Endothelial cell of umbilical vein (primary cell): ENCODE data around the gene USP49. TPM values are rescaled to one million over a fixed set of nuclear protein-coding genes. Genes with fewer than 3 reads are reported as not detected.

Experiments used
- BruUV-seq: library from RNA; stranded (reverse); fragments of 400-500 nt; replicated peaks from 2 replicates; lab custom pipeline; 2021; lab: Mats Ljungman, UMichigan
- CTCF ChIA-PET: fragments of 300-600, 350-600 bp; sonication (Branson Sonifier 250); formaldehyde crosslinking; loops from one replicate; lab custom pipeline; 2021; ENCODE audit warnings: antibody characterized with exemption, inconsistent platforms; lab: Charles Lee
- POLR2A ChIA-PET: fragments of 300-600, 350-600 bp; sonication (Branson Sonifier 250); formaldehyde crosslinking; loops from one replicate; lab custom pipeline; 2021; ENCODE audit warnings: antibody characterized with exemption, inconsistent platforms; lab: Charles Lee
- DNase-seq: peaks from one replicate; pipeline ENCODE4 v3.0.0-alpha.2; 2011; ENCODE audit warnings: low read depth, low spot score
- FAIRE-seq: peaks from 2 replicates; lab custom pipeline; 2011; peaks lifted over from hg19 to GRCh38; lab: Jason Lieb, UNC
- H2AFZ ChIP-seq: 2 replicates; pipeline ENCODE4 v1.6.0; 2012; ENCODE audit warnings: low read depth, low read length, control low read depth, inconsistent platforms
- H3K27ac ChIP-seq: 2 replicates; pipeline ENCODE4 v1.5.1; 2011; ENCODE audit warnings: low read depth, mild to moderate bottlenecking, control low read depth, low read length, moderate library complexity; ENCODE audit not compliant: insufficient read depth
- H3K27me3 ChIP-seq, 2 experiments: 2 replicates each; pipeline versions ENCODE4 v1.6.0 to v1.6.1; 2011; ENCODE audit warnings: low read length in 2 of 2, mixed read lengths in 1 of 2; ENCODE audit not compliant: control insufficient read depth in 2 of 2, insufficient read depth in 2 of 2
- H3K36me3 ChIP-seq, 2 experiments: 2 replicates in 1 of 2; 3 replicates in 1 of 2; pipeline ENCODE4 v1.5.1; 2011; ENCODE audit warnings: low read length in 2 of 2, mild to moderate bottlenecking in 1 of 2, moderate library complexity in 1 of 2; ENCODE audit not compliant: control insufficient read depth in 2 of 2, insufficient read depth in 2 of 2; ENCODE audit errors: extremely low read depth in 1 of 2
- H3K4me1 ChIP-seq: 3 replicates; pipeline ENCODE4 v1.5.1; 2011; ENCODE audit warnings: mild to moderate bottlenecking, low read length; ENCODE audit not compliant: control insufficient read depth, insufficient read depth; ENCODE audit errors: extremely low read depth
- H3K4me2 ChIP-seq: 2 replicates; pipeline ENCODE4 v1.6.1; 2011; ENCODE audit warnings: low read length, control low read depth, mixed read lengths; ENCODE audit not compliant: insufficient read depth
- H3K4me3 ChIP-seq, 3 experiments: fragments of 200-600 bp in 1 of 3; sonication (generic), shearing (Covaris generic) in 1 of 3; replicated peaks in 1 of 3; 2 replicates each; pipeline ENCODE4 v1.5.1; 2011 to 2016; ENCODE audit warnings: control low read depth in 3 of 3, low read length in 3 of 3, mild to moderate bottlenecking in 2 of 3, inconsistent platforms in 1 of 3, low read depth in 1 of 3, moderate library complexity in 1 of 3; ENCODE audit not compliant: insufficient read depth in 1 of 3
- H3K79me2 ChIP-seq: 2 replicates; pipeline ENCODE4 v1.6.0; 2012; ENCODE audit warnings: low read length, inconsistent platforms; ENCODE audit not compliant: control insufficient read depth, insufficient read depth
- H3K9ac ChIP-seq: replicated peaks from 2 replicates; pipeline ENCODE3; 2011; ENCODE audit warnings: low read length, control low read depth; ENCODE audit not compliant: insufficient read depth; ENCODE audit errors: extremely low read depth
- H3K9me1 ChIP-seq: replicated peaks from 3 replicates; pipeline ENCODE4 v1.6.0; 2011; ENCODE audit warnings: mild to moderate bottlenecking, low read length; ENCODE audit not compliant: control insufficient read depth, insufficient read depth; ENCODE audit errors: extremely low read depth
- H3K9me3 ChIP-seq: replicated peaks from 2 replicates; pipeline ENCODE4 v1.5.1; 2012; ENCODE audit warnings: low read length, inconsistent platforms; ENCODE audit not compliant: control insufficient read depth, insufficient read depth
- H4K20me1 ChIP-seq: replicated peaks from 2 replicates; pipeline ENCODE3; 2011; ENCODE audit warnings: mild to moderate bottlenecking, low read length; ENCODE audit not compliant: control insufficient read depth, insufficient read depth; ENCODE audit errors: extremely low read depth
- CTCF ChIP-seq, 2 donors: IDR thresholded peaks; 1 replicate in 1 of 2; 2 replicates in 1 of 2; pipeline ENCODE4 v1.5.1; 2011; ENCODE audit warnings: low read length in 2 of 2, mild to moderate bottlenecking in 2 of 2, moderate library complexity in 2 of 2, control low read depth in 1 of 2, inconsistent platforms in 1 of 2, low read depth in 1 of 2; ENCODE audit not compliant: insufficient read depth in 1 of 2; ENCODE audit errors: extremely low read depth in 1 of 2
- EZH2 ChIP-seq: IDR thresholded peaks from 2 replicates; pipeline ENCODE4 v1.6.1; 2012; ENCODE audit warnings: borderline replicate concordance, low read depth, mild to moderate bottlenecking, moderate library complexity, low read length, inconsistent platforms; ENCODE audit not compliant: severe bottlenecking
- GATA2 ChIP-seq: IDR thresholded peaks from 2 replicates; pipeline ENCODE4 v1.7.0; 2011; ENCODE audit warnings: low read depth, mild to moderate bottlenecking, moderate library complexity, mixed read lengths, low read length; ENCODE audit not compliant: insufficient read length, insufficient read depth
- JUN ChIP-seq: IDR thresholded peaks from 2 replicates; pipeline ENCODE4 v1.6.1; 2011; ENCODE audit warnings: borderline replicate concordance, low read depth; ENCODE audit not compliant: insufficient read length, insufficient read depth
- MAX ChIP-seq: IDR thresholded peaks from 2 replicates; pipeline ENCODE4 v1.6.1; 2011; ENCODE audit not compliant: insufficient read depth, insufficient read length
- POLR2A ChIP-seq: IDR thresholded peaks from 2 replicates; pipeline ENCODE4 v1.6.1; 2012; ENCODE audit warnings: low read depth, mild to moderate bottlenecking, control low read depth, low read length
- POLR2AphosphoS5 ChIP-seq: IDR thresholded peaks from 2 replicates; pipeline ENCODE4 v1.6.1; 2012; ENCODE audit warnings: low read depth, mild to moderate bottlenecking, control low read depth, low read length, moderate library complexity; ENCODE audit not compliant: insufficient read depth
- dilution Hi-C: fragments of 300-500 bp; cut with MboI; formaldehyde crosslinking; loops from one replicate; pipeline ENCODE4 v1.15.0; 2019; ENCODE audit warnings: low sequenced_read_pairs; ENCODE audit not compliant: extremely low pct_ligation_motif_present
- intact Hi-C: fragments of 100-400 bp; cut with micrococcal nuclease; formaldehyde crosslinking; loops from one replicate; pipeline ENCODE4 v1.10.0; 2022
- polyA plus RNA-seq, 4 experiments: library from polyadenylated mRNA; depleted of rRNA in 3 of 4; stranded (reverse) in 3 of 4; unstranded in 1 of 4; fragments of >200 nt; gene quantifications; 2 replicates each; pipeline versions ENCODE4 v1.2.1 to v1.2.3, GENCODE V29; 2011 to 2012; ENCODE audit warnings: missing spikeins in 1 of 4
- total RNA-seq: library from RNA; stranded (reverse); gene quantifications from 2 replicates; pipeline ENCODE4 v1.2.3, GENCODE V29; 2021

USP49 gene
- total and polyA plus RNA-seq, 2 donors (not counting 3 experiments of a cell fraction or from before 2014, with no cell fraction given): 2.4 to 4.1 TPM

GRCh38 chr6:41786451-41787218 is 108.5 kb downstream of the USP49 start:
- peaks cover 6 to 8% of the 10 kb centered on the region in 2 experiments for H3K36me3 ChIP-seq
- ChIA-PET POLR2A (interaction anchor here (1.5 to 2.4 kb wide), 3 partner anchors 10 to 153 kb away, joined by 3 to 7 read pairs (median 4); partner anchors contain the start of genes BYSL and MED20), CTCF (interaction anchor here (0.9 to 4.5 kb wide), 30 partner anchors 10 to 419 kb away, joined by 3 to 78 read pairs (median 5); partner anchors contain the start of genes BYSL, CCND3, MED20 and TAF8)
- peak overlapping the region; percentile 29 for H3K27ac ChIP-seq
- intact Hi-C loops (loop anchor here (1.0 to 2.0 kb wide), 9 partner anchors 39 to 776 kb away; partner anchors contain the start of genes BYSL, MED20, TFEB and USP49), dilution Hi-C loops (no loop called here)
- H3K4me1 ChIP-seq: peaks cover 10% of the 10 kb centered on the region
- no peaks in the 10 kb centered on the region for H3K9me1 ChIP-seq
- H3K9me3 ChIP-seq: no peaks in the 10 kb centered on the region
- peaks cover 17% of the 10 kb centered on the region for H3K79me2 ChIP-seq
- no peaks in the 10 kb centered on the region for H4K20me1 ChIP-seq
- TF ChIP-seq GATA2: no peak
- peak; percentile 48 for TF ChIP-seq POLR2A
- TF ChIP-seq CTCF (IDR thresholded peaks at IDR 0.05; ENCODE audit: extremely low read depth in 1 of 2, insufficient read depth in 1 of 2, low read depth in 1 of 2, low read length in 2 of 2): peak; percentile 65 to 69
- no peak for TF ChIP-seq JUN
- TF ChIP-seq EZH2: no peak
- no peak for TF ChIP-seq MAX
- TF ChIP-seq POLR2AphosphoS5: peak; percentile 68
- peak overlapping the region; percentile 46 for H3K9ac ChIP-seq
- H3K27me3 ChIP-seq: no peaks in the 10 kb centered on the region
- no TSS peak for BruUV-seq
- DNase-seq: peak; percentile 83
- peak overlapping the region; percentile 80 for H3K4me2 ChIP-seq
- FAIRE-seq: no peak
- H3K4me3 ChIP-seq: peak overlapping the region; percentile 38 to 97 (median 94)
- H2AFZ ChIP-seq: peak overlapping the region; percentile 71
